ENCODE measurements around the gene TJP1.

GRCh38 chr15:29815000-29815710 lies 7.1 kb downstream of the TJP1 start:
- TF ChIP-seq CTCF (IDR thresholded peaks at IDR 0.05) (no peak), POLR2A (IDR thresholded peaks at IDR 0.05) (no peak)
